Measurements from ENCODE around the gene HNRNPDL. TPM values are rescaled to one million over a fixed set of nuclear protein-coding genes. Genes with fewer than 3 reads are reported as not detected.
"Not testable (repeated sequence)": the region's sequence is repeated elsewhere in the genome, so short reads cannot be mapped to it uniquely, and the experiment has no call there.

Gene HNRNPDL
- 100 to 1,000 TPM; 145 to 379 (median 316) TPM for total RNA-seq
- polyA plus RNA-seq: 100 to 1,000 TPM; 362 to 488 (median 370) TPM
- long read RNA-seq, donor 1, transcript HNRNPDL-202 (9 exons, 1,402 nt): minor isoform, 11 of 236 reads
- long read RNA-seq, donor 1, transcript HNRNPDL-204 (7 exons, 2,404 nt): minor isoform, 27 of 236 reads
- long read RNA-seq, donor 1, transcript HNRNPDL-201 (8 exons, 3,781 nt): major isoform, 164 of 236 reads
- long read RNA-seq, donor 1, partial matches to known transcripts: 26 of 236 reads
- long read RNA-seq, donor 1, other reads (novel, unspliced or antisense): 8 of 236 reads
- long read RNA-seq, donor 2, transcript HNRNPDL-202 (9 exons, 1,402 nt): minor isoform, 10 of 506 reads
- long read RNA-seq, donor 2, transcript HNRNPDL-201 (8 exons, 3,781 nt): major isoform, 402 of 506 reads
- long read RNA-seq, donor 2, transcript HNRNPDL-204 (7 exons, 2,404 nt): minor isoform, 35 of 506 reads
- long read RNA-seq, donor 2, transcript HNRNPDL-207 (7 exons, 3,968 nt): minor isoform, 18 of 506 reads
- long read RNA-seq, donor 2, partial matches to known transcripts: 32 of 506 reads
- long read RNA-seq, donor 2, other reads (novel, unspliced or antisense): 8 of 506 reads

DNA sequence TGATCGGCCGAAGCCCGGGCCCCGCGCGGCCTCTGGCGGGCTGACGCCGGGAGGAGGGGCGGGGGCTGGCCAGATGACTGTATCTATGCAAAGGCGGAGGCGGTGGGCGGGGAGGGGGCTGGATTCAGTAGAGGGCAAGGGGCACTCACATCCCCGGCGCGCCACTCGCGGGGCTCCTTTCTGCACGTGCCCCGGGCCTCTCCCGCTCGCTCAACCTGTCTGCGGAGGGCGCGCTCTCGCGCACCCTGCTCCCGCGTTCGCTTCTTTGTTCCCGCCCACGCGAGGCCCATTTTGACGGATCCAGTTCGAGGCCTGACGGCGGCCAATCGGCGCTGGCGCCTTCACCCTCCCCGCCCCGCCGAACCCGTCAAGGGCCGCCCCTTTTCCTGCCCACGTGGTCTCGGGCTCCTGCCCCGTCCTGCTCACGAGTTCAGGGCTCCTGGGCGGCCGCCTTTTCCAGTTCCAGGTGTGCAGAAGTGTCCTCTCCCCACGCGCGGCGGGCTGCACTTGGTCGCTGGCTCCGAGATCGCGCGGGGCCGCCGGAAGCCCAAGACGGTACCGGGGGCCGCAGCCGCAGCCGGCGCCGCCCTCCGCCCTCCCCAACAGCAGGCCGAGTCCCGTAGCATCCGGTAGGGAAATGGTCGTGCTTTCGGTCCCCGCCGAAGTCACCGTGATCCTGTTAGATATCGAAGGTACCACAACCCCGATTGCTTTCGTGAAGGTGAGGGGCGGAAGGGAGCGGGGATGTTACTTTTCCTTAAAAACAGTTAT is at the start of gene HNRNPDL, which contains the start of gene ENOPH1:
Gene HNRNPDL (minus strand): TSS at position 270 of the 771 bp plus-strand sequence. CDS start 772 bp downstream, outside the sequence.
Gene ENOPH1 (plus strand): TSS at position 398 of the 771 bp plus-strand sequence. CDS start 240 bp downstream, at position 638.
- peaks cover 28% of the 10 kb centered on the region for H3K4me1 ChIP-seq

DNA sequence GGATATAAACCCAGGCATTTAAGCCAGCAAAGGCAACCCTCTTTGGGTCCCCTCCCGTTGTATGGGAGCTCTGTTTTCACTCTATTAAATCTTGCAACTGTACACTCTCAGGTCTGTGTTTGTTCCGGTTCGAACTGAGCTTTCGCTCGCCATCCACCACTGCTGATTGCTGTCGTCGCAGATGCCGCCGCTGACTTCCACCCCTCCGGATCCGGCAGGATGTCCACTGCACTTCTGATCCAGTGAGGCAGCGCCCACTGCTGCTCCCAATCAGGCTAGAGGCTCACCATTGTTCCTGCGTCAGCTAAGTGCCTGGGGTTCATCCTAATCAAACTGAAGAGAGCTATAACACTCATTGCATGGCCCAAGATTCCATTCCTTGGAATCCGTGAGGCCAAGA is 49.3 kb upstream of the HNRNPDL start:
- 93 to 96% (median 96%) methylated on average over 14 of the region's 14 CpGs for WGBS, 3 donors
- ATAC-seq (no peak), DNase-seq (no peak)
- Histone ChIP-seq H3K36me3 (ENCODE audit: insufficient read depth in 1 of 2, low read depth in 1 of 2) (no peaks in the 10 kb centered on the region), H3K4me1 (no peaks in the 10 kb centered on the region), H3K4me3 (no peak overlapping the region), H3K9me3 (no peaks in the 10 kb centered on the region), H3K27me3 (ENCODE audit: insufficient read depth in 3 of 3, low read length in 2 of 3) (no peaks in the 10 kb centered on the region), H3K27ac (no peak overlapping the region)
- intact Hi-C loops (cut with DNase I): no loop called here
- TF ChIP-seq, protein P1, sequence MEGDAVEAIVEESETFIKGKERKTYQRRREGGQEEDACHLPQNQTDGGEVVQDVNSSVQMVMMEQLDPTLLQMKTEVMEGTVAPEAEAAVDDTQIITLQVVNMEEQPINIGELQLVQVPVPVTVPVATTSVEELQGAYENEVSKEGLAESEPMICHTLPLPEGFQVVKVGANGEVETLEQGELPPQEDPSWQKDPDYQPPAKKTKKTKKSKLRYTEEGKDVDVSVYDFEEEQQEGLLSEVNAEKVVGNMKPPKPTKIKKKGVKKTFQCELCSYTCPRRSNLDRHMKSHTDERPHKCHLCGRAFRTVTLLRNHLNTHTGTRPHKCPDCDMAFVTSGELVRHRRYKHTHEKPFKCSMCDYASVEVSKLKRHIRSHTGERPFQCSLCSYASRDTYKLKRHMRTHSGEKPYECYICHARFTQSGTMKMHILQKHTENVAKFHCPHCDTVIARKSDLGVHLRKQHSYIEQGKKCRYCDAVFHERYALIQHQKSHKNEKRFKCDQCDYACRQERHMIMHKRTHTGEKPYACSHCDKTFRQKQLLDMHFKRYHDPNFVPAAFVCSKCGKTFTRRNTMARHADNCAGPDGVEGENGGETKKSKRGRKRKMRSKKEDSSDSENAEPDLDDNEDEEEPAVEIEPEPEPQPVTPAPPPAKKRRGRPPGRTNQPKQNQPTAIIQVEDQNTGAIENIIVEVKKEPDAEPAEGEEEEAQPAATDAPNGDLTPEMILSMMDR (IDR thresholded peaks at IDR 0.05): no peak

More for the DNA sequence above, at the start of gene HNRNPDL, which contains the start of gene ENOPH1:
- H3K9me3 ChIP-seq: no peaks in the 10 kb centered on the region
- peaks cover 4 to 28% of the 10 kb centered on the region in 2 donors for H3K36me3 ChIP-seq (ENCODE audit: insufficient read depth in 1 of 2, low read depth in 1 of 2)
- intact Hi-C loops (cut with DNase I): loop anchor here (10.0 kb wide), 1 partner anchor 146 kb away; no protein-coding TSS in a partner anchor
- TF ChIP-seq, protein P1 (IDR thresholded peaks at IDR 0.05): no peak
- H3K4me3 ChIP-seq: peak within 1 kb of the TSS; percentile 81
- 0 to 1% (median 0%) methylated on average over 69 to 83 of the region's 83 CpGs for WGBS, 3 donors
- DNase-seq (peak; percentile 96 to 97), ATAC-seq (peak; percentile 85 to 86 (median 86))
- H3K27ac ChIP-seq: peak within 1 kb of the TSS; percentile 99
- no peaks in the 10 kb centered on the region for H3K27me3 ChIP-seq (ENCODE audit: insufficient read depth in 3 of 3, low read length in 2 of 3)

DNA sequence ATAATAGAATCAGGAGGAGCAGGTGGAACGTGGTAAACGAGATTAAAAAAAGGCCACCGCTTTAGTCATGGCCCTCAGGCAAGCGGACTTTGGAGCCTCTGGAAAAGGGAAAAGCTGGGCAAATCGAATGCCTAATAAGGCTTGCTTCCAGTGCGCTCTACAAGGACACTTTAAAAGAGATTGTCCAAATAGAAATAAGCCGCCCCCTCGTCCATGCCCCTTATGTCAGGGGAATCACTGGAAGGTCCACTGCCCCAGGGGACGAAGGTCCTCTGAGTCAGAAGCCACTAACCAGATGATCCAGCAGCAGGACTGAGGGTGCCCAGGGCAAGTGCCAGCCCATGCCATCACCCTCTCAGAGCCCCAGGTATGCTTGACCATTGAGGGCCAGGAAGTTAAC is 47.2 kb upstream of the HNRNPDL start:
- intact Hi-C loops (cut with DNase I); H3K4me1 ChIP-seq; H3K27ac ChIP-seq; H3K27me3 ChIP-seq (ENCODE audit: insufficient read depth in 3 of 3, low read length in 2 of 3); H3K36me3 ChIP-seq (ENCODE audit: insufficient read depth in 1 of 2, low read depth in 1 of 2); H3K4me3 ChIP-seq; ATAC-seq; DNase-seq; H3K9me3 ChIP-seq: not testable (repeated sequence)
- 76 to 84% (median 80%) methylated on average over 9 of the region's 9 CpGs for WGBS, 3 donors

DNA sequence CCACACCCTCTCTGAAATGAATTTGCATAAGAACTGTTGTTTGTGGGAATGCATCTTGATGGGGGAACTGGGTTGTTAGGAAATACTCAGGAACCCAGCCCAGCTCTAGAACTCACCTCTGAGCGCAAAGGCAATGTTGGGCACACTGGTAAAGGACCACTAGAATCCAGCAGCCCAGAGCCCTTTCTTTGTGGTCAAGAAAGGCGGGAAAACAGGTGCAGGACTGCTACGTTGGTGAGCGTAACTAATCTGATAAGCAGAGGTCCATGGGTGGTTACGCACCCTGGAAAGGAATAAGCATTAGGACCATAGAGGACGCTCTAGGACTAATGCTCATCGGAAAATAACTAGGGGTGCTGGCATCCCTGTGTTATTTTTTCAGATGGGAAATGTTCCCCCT is 45.7 kb upstream of the HNRNPDL start:
- H3K4me3 ChIP-seq; DNase-seq; H3K27me3 ChIP-seq (ENCODE audit: insufficient read depth in 3 of 3, low read length in 2 of 3); H3K36me3 ChIP-seq (ENCODE audit: insufficient read depth in 1 of 2, low read depth in 1 of 2); H3K9me3 ChIP-seq; ATAC-seq; intact Hi-C loops (cut with DNase I); H3K27ac ChIP-seq; H3K4me1 ChIP-seq: not testable (repeated sequence)
- 73 to 84% (median 79%) methylated on average over 7 of the region's 7 CpGs for WGBS, 3 donors

DNA sequence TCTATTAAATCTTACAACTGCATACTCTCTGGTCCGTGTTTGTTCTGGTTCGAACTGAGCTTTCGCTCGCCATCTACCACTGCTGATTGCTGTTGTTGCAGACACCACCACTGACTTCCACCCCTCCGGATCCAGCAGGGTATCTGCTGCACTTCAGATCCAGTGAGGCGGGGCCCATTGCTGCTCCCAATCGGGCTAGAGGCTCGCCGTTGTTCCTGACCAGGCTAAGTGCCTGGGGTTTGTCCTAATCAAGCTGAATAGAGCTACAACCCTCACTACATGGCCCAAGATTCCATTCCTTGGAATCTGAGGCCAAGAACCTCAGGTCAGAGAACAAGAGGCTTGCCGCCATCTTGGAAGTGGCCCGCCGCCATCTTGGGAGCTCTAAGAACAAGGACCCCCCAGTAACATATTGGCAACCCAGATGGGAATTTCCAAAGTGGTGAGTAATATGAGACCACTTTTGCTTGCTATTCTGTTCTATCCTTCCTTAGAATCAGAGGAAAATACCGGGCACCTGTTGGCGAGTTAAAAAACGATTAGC is 43.4 kb upstream of the HNRNPDL start:
- H3K4me1 ChIP-seq: no peaks in the 10 kb centered on the region
- no peak overlapping the region for H3K4me3 ChIP-seq
- TF ChIP-seq, protein P1 (IDR thresholded peaks at IDR 0.05): no peak
- WGBS, 3 donors: 95 to 97% (median 95%) methylated on average over 15 of the region's 15 CpGs
- no peaks in the 10 kb centered on the region for H3K36me3 ChIP-seq (ENCODE audit: insufficient read depth in 1 of 2, low read depth in 1 of 2)
- H3K27ac ChIP-seq: no peak overlapping the region
- H3K9me3 ChIP-seq: no peaks in the 10 kb centered on the region
- DNase-seq: no peak
- intact Hi-C loops (cut with DNase I): no loop called here
- no peaks in the 10 kb centered on the region for H3K27me3 ChIP-seq (ENCODE audit: insufficient read depth in 3 of 3, low read length in 2 of 3)
- ATAC-seq: no peak

DNA sequence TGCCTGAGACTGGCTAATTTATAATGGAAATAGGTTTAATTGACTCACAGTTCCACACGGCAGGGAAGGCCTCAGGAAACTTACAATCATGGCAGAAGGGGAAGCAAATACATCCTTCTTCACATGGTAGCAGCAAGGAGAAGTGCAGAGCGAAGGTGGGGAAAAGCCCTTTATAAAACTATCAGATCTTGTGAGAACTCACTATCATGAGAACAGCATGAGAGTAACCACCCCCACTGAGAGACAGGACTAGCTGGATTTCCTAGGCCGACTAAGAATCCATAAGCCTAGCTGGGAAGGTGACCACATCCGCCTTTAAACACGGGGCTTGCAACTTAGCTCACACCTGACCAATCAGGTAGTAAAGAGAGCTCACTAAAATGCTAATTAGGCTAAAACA is 42.8 kb upstream of the HNRNPDL start:
- ATAC-seq; DNase-seq; intact Hi-C loops (cut with DNase I); H3K9me3 ChIP-seq; H3K4me3 ChIP-seq; H3K36me3 ChIP-seq (ENCODE audit: insufficient read depth in 1 of 2, low read depth in 1 of 2); H3K4me1 ChIP-seq; H3K27ac ChIP-seq; H3K27me3 ChIP-seq (ENCODE audit: insufficient read depth in 3 of 3, low read length in 2 of 3): not testable (repeated sequence)
- 52 to 73% (median 56%) methylated on average over 5 of the region's 5 CpGs for WGBS, 3 donors

Data from psoas muscle (tissue), 8 donors.